Ovary (tissue), 3 donors: Measurements from ENCODE around the gene LMBR1.

Experiments
- POLR2A ChIP-seq: fragments of 450-650 bp; IDR thresholded peaks from one replicate; pipeline ENCODE4 v1.6.1; 2017; ENCODE audit warnings: antibody characterized with exemption, mild to moderate bottlenecking, moderate library complexity
- TF ChIP-seq, protein P1 (sequence below), 3 donors: fragments of 450-650 bp in 2 of 3; fragments of 200-600 bp in 1 of 3; IDR thresholded peaks; one replicate each; pipeline versions ENCODE4 v1.5.1 to v1.8.0; 2016 to 2022; ENCODE audit warnings: antibody characterized with exemption in 3 of 3, mild to moderate bottlenecking in 1 of 3
- donor health status: DM: no; HTN: no; CAD: no.

DNA sequence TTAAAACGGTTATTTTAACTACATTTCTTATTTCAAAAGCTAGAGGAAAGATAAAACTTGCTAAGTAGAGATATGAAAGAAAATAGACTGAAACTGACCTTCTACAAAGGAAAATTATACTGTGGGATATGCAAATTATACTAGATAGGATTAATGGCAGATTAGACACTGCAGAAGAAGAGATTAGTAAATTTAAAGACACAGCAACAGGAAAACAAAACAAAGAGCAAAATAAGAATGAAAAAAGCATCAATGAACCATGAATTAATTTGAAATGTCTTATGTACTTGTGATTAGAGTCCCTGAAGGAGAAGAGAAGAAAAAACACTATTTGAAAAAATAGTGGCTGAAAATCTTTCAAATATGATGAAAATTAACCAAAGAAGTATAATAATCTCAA is 200.1 kb downstream of the LMBR1 start:
- TF ChIP-seq, protein P1, sequence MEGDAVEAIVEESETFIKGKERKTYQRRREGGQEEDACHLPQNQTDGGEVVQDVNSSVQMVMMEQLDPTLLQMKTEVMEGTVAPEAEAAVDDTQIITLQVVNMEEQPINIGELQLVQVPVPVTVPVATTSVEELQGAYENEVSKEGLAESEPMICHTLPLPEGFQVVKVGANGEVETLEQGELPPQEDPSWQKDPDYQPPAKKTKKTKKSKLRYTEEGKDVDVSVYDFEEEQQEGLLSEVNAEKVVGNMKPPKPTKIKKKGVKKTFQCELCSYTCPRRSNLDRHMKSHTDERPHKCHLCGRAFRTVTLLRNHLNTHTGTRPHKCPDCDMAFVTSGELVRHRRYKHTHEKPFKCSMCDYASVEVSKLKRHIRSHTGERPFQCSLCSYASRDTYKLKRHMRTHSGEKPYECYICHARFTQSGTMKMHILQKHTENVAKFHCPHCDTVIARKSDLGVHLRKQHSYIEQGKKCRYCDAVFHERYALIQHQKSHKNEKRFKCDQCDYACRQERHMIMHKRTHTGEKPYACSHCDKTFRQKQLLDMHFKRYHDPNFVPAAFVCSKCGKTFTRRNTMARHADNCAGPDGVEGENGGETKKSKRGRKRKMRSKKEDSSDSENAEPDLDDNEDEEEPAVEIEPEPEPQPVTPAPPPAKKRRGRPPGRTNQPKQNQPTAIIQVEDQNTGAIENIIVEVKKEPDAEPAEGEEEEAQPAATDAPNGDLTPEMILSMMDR (IDR thresholded peaks at IDR 0.05) = no peak
- TF ChIP-seq POLR2A = no peak
